Hepatocyte (in vitro differentiated cells): ENCODE results near the gene CFAP69. TPM values are rescaled to one million over a fixed set of nuclear protein-coding genes. Genes with fewer than 3 reads are reported as not detected.

Source experiments
- DNase-seq: peaks from one replicate; pipeline ENCODE4 v3.0.0-alpha.2; 2016; ENCODE audit warnings: low spot score
- H2AFZ ChIP-seq: fragments of 200-600 bp; sonication (generic); 2 replicates; pipeline ENCODE4 v1.6.0; 2016; ENCODE audit warnings: antibody characterized with exemption, mild to moderate bottlenecking
- H3K27ac ChIP-seq: fragments of 200-600 bp; sonication (generic); 2 replicates; pipeline ENCODE4 v1.5.1; 2016; ENCODE audit warnings: mild to moderate bottlenecking
- H3K27me3 ChIP-seq: fragments of 200-600 bp; sonication (generic); 2 replicates; pipeline ENCODE4 v1.6.1; 2016
- H3K36me3 ChIP-seq: fragments of 200-600 bp; sonication (generic); replicated peaks from 2 replicates; pipeline ENCODE4 v1.5.1; 2016; ENCODE audit warnings: low read depth; ENCODE audit not compliant: insufficient read depth
- H3K4me1 ChIP-seq: fragments of 200-600 bp; sonication (generic); 2 replicates; pipeline ENCODE4 v1.5.1; 2016; ENCODE audit warnings: mild to moderate bottlenecking, moderate library complexity; ENCODE audit not compliant: insufficient read depth
- H3K4me2 ChIP-seq: fragments of 200-600 bp; sonication (generic); 2 replicates; pipeline ENCODE4 v1.6.0; 2016
- H3K4me3 ChIP-seq: fragments of 200-600 bp; sonication (generic); 2 replicates; pipeline ENCODE4 v1.5.1; 2016; ENCODE audit warnings: mild to moderate bottlenecking
- H3K79me2 ChIP-seq: fragments of 200-600 bp; sonication (generic); 2 replicates; pipeline ENCODE4 v1.6.0; 2017; ENCODE audit warnings: mild to moderate bottlenecking
- H3K9me2 ChIP-seq: fragments of 200-600 bp; sonication (generic); replicated peaks from 2 replicates; pipeline ENCODE4 v1.6.0; 2017; ENCODE audit warnings: mild to moderate bottlenecking; ENCODE audit not compliant: insufficient read depth
- H3K9me3 ChIP-seq: fragments of 200-600 bp; sonication (generic); 2 replicates; pipeline ENCODE4 v1.5.1; 2016; ENCODE audit warnings: low read depth, mild to moderate bottlenecking
- H4K20me1 ChIP-seq: fragments of 200-600 bp; sonication (generic); 2 replicates; pipeline ENCODE4 v1.6.0; 2016; ENCODE audit warnings: mild to moderate bottlenecking; ENCODE audit not compliant: insufficient read depth, poor library complexity, severe bottlenecking
- EZH2 ChIP-seq: fragments of 200-600 bp; sonication (generic); IDR thresholded peaks from 2 replicates; pipeline ENCODE4 v1.6.1; 2016; ENCODE audit warnings: antibody characterized with exemption, mild to moderate bottlenecking, borderline replicate concordance
- EZH2phosphoT487 ChIP-seq: fragments of 200-600 bp; sonication (generic); IDR thresholded peaks from one replicate; pipeline ENCODE4 v1.6.1; 2018; ENCODE audit warnings: antibody characterized with exemption, mild to moderate bottlenecking, low read depth, moderate library complexity; ENCODE audit not compliant: unreplicated experiment, severe bottlenecking
- WGBS: methylation state at CpG from one replicate; pipeline ENCODE4 v1.1.6; 2016; ENCODE audit warnings: low lambda C conversion rate; ENCODE audit errors: missing lambda C conversion rate; 5-methylcytosine and 5-hydroxymethylcytosine counted together
- polyA plus RNA-seq: library from polyadenylated mRNA; unstranded; fragments of >200 nt; fragmentation: Nextera tagmentation; extraction: Ambion mirVana; gene quantifications from 2 replicates; pipeline ENCODE4 v1.2.1, GENCODE V29; 2016
- total RNA-seq: library from RNA; depleted of rRNA; stranded (reverse); fragments of >200 nt; gene quantifications from 2 replicates; pipeline ENCODE4 v1.2.3, GENCODE V29; 2014
- TF ChIP-seq, protein P1 (sequence below): fragments of 200-600 bp; sonication (generic); IDR thresholded peaks from 2 replicates; pipeline ENCODE4 v1.5.1; 2016; ENCODE audit warnings: antibody characterized with exemption, mild to moderate bottlenecking; ENCODE audit not compliant: poor library complexity

The CFAP69 gene
- total and polyA plus RNA-seq, 2 experiments from 2014 or later = 1.6 to 4.3 TPM

DNA sequence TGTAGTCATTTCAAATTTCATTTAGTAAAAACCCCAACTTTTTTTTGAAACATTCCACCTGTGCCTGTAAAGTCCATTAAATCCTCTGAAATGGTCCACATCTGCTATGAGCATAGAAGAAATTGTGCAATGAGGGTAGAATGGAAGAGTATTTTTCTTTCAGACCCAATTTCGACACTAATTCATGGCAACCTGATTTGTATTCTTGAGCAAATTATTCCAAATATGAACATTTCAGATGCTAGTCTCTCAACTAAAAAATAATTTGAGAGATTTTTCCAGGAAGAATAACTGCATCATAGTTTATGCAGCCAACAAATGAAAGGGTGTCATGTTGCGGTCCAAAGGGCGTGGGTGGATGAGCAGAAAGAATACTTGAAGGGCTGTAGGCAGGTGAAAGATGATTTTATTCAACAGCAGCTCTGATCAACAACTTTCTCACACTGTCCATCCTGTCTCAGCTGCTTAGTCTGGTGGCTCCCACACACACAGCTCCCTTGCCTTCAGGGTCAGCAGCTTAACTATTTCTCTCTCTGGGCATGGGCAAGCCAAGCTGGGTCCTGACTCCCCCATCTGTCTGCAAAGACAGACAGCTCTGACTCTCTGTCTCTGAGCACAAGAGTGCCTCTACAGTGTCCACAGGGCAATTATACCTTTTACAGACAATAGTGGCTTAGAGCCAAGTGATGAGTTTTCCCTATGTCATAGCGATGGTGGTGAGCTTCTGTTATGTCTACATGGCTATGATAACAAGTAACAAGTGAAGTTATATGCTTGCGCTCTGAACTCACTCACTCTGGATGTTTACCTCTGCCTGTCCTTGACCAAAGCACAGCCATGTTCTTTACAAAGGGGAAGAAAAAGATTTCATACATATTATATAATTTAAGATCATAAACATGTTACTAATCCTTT, 21.9 kb upstream of the CFAP69 start:
- Histone ChIP-seq H3K27me3 (no peaks in the 10 kb centered on the region), H3K4me1 (no peaks in the 10 kb centered on the region), H2AFZ (no peak overlapping the region), H3K9me2 (no peaks in the 10 kb centered on the region), H4K20me1 (no peaks in the 10 kb centered on the region), H3K36me3 (no peaks in the 10 kb centered on the region), H3K27ac (no peak overlapping the region), H3K9me3 (no peaks in the 10 kb centered on the region), H3K79me2 (no peaks in the 10 kb centered on the region), H3K4me2 (no peak overlapping the region), H3K4me3 (no peak overlapping the region)
- TF ChIP-seq, protein P1, sequence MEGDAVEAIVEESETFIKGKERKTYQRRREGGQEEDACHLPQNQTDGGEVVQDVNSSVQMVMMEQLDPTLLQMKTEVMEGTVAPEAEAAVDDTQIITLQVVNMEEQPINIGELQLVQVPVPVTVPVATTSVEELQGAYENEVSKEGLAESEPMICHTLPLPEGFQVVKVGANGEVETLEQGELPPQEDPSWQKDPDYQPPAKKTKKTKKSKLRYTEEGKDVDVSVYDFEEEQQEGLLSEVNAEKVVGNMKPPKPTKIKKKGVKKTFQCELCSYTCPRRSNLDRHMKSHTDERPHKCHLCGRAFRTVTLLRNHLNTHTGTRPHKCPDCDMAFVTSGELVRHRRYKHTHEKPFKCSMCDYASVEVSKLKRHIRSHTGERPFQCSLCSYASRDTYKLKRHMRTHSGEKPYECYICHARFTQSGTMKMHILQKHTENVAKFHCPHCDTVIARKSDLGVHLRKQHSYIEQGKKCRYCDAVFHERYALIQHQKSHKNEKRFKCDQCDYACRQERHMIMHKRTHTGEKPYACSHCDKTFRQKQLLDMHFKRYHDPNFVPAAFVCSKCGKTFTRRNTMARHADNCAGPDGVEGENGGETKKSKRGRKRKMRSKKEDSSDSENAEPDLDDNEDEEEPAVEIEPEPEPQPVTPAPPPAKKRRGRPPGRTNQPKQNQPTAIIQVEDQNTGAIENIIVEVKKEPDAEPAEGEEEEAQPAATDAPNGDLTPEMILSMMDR = no peak
- no peak for TF ChIP-seq EZH2
- TF ChIP-seq EZH2phosphoT487 = no peak
- WGBS = 92% methylated on average over 5 of the region's 5 CpGs
- DNase-seq = no peak

DNA sequence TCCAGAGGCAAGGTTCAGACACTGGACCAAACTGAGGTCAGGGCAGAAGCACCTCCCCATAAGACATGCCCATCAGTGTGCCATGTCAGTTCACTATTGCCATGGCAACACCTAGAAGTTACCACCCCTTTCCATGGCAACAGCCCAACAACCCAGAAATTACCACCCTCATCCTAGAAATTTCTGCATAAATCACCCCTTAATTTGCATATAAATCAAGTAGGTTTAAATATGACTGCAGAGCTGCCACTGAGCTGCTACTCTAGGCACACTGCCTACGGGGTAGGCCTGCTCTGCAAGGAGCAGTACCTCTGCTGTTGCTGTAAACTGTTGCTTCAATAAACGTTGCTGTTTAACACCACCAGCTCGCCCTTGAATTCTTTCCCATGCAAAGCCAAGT, 20.8 kb upstream of the CFAP69 start:
- Histone ChIP-seq H3K9me2 (no peaks in the 10 kb centered on the region), H3K79me2 (no peaks in the 10 kb centered on the region), H3K9me3 (no peaks in the 10 kb centered on the region), H2AFZ (no peak overlapping the region), H4K20me1 (no peaks in the 10 kb centered on the region), H3K27ac (no peak overlapping the region), H3K36me3 (no peaks in the 10 kb centered on the region), H3K27me3 (no peaks in the 10 kb centered on the region), H3K4me3 (no peak overlapping the region), H3K4me2 (no peak overlapping the region), H3K4me1 (no peaks in the 10 kb centered on the region)
- TF ChIP-seq, protein P1 = no peak
- TF ChIP-seq EZH2 (no peak), EZH2phosphoT487 (no peak)
- 56% methylated on average over 3 of the region's 3 CpGs for WGBS
- DNase-seq = no peak

DNA sequence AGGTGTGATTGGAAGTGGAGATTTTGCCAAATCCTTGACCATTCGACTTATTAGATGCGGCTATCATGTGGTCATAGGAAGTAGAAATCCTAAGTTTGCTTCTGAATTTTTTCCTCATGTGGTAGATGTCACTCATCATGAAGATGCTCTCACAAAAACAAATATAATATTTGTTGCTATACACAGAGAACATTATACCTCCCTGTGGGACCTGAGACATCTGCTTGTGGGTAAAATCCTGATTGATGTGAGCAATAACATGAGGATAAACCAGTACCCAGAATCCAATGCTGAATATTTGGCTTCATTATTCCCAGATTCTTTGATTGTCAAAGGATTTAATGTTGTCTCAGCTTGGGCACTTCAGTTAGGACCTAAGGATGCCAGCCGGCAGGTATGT, 19.8 kb upstream of the CFAP69 start:
- Histone ChIP-seq H3K36me3 (no peaks in the 10 kb centered on the region), H3K9me2 (no peaks in the 10 kb centered on the region), H3K4me2 (no peak overlapping the region), H2AFZ (no peak overlapping the region), H3K27ac (no peak overlapping the region), H4K20me1 (no peaks in the 10 kb centered on the region), H3K27me3 (no peaks in the 10 kb centered on the region), H3K4me1 (peaks cover 3% of the 10 kb centered on the region), H3K9me3 (no peaks in the 10 kb centered on the region), H3K79me2 (no peaks in the 10 kb centered on the region), H3K4me3 (no peak overlapping the region)
- TF ChIP-seq EZH2phosphoT487 (no peak), EZH2 (no peak)
- TF ChIP-seq, protein P1 = no peak
- 96% methylated on average over 3 of the region's 3 CpGs for WGBS
- DNase-seq = no peak
